ENCODE measurements around the gene CAPN5.

The CAPN5 gene

GRCh38 chr11:77129069-77129841 is 62.5 kb downstream of the CAPN5 start:
- no peak for DNase-seq (ENCODE audit: extremely low read depth in 1 of 2, low read depth in 1 of 2)

GRCh38 chr11:77129842-77130756 is 63.3 kb downstream of the CAPN5 start:
- no peak for DNase-seq (ENCODE audit: extremely low read depth in 1 of 2, low read depth in 1 of 2)

GRCh38 chr11:77130763-77131513 is 64.2 kb downstream of the CAPN5 start:
- no peak for DNase-seq (ENCODE audit: extremely low read depth in 1 of 2, low read depth in 1 of 2)

- DNase-seq (ENCODE audit: extremely low read depth in 1 of 2, low read depth in 1 of 2), result no peak
These were observed 64.8 kb downstream of the CAPN5 start for GRCh38 chr11:77131560-77131959.

GRCh38 chr11:77135069-77135468 is 68.3 kb downstream of the CAPN5 start:
- DNase-seq (ENCODE audit: extremely low read depth in 1 of 2, low read depth in 1 of 2), result no peak

- peak in 1 of 2 donors; percentile 38 for DNase-seq (ENCODE audit: extremely low read depth in 1 of 2, low read depth in 1 of 2)
These were observed 69.3 kb downstream of the CAPN5 start for GRCh38 chr11:77136074-77136473.

- no peak for DNase-seq (ENCODE audit: extremely low read depth in 1 of 2, low read depth in 1 of 2)
These were observed 70.1 kb downstream of the CAPN5 start for GRCh38 chr11:77136784-77137420.

- DNase-seq (ENCODE audit: extremely low read depth in 1 of 2, low read depth in 1 of 2), result no peak
These were observed 70.7 kb downstream of the CAPN5 start for GRCh38 chr11:77137421-77137820.

GRCh38 chr11:77138106-77138649 is 71.4 kb downstream of the CAPN5 start:
- DNase-seq (ENCODE audit: extremely low read depth in 1 of 2, low read depth in 1 of 2), result no peak

GRCh38 chr11:77139201-77139600 is 72.4 kb downstream of the CAPN5 start:
- DNase-seq (ENCODE audit: extremely low read depth in 1 of 2, low read depth in 1 of 2), result no peak

GRCh38 chr11:77140231-77140851 is 73.6 kb downstream of the CAPN5 start:
- DNase-seq (ENCODE audit: extremely low read depth in 1 of 2, low read depth in 1 of 2), result no peak

- DNase-seq (ENCODE audit: extremely low read depth in 1 of 2, low read depth in 1 of 2), result peak in 1 of 2 donors; percentile 34
These were observed 74.3 kb downstream of the CAPN5 start for GRCh38 chr11:77141034-77141433.

- no peak for DNase-seq (ENCODE audit: extremely low read depth in 1 of 2, low read depth in 1 of 2)
These were observed 74.7 kb downstream of the CAPN5 start for GRCh38 chr11:77141475-77141874.

- peak in 1 of 2 donors; percentile 24 for DNase-seq (ENCODE audit: extremely low read depth in 1 of 2, low read depth in 1 of 2)
These were observed 75.6 kb downstream of the CAPN5 start for GRCh38 chr11:77142091-77142975.

- DNase-seq (ENCODE audit: extremely low read depth in 1 of 2, low read depth in 1 of 2), result no peak
These were observed 76.7 kb downstream of the CAPN5 start for GRCh38 chr11:77143405-77144020.

- no peak for DNase-seq (ENCODE audit: extremely low read depth in 1 of 2, low read depth in 1 of 2)
These were observed 77.6 kb downstream of the CAPN5 start for GRCh38 chr11:77144196-77144856.

GRCh38 chr11:77144857-77145428 is 78.2 kb downstream of the CAPN5 start:
- no peak for DNase-seq (ENCODE audit: extremely low read depth in 1 of 2, low read depth in 1 of 2)

All from stimulated activated CD8-positive, alpha-beta memory T cell treated with anti-CD3 and anti-CD28 coated beads, Interleukin-7, amount 100 ng/mL, for 48 hours (primary cell).